SK-N-SH (cell line): Measurements from ENCODE around the gene STARD10. TPM values are rescaled to one million over a fixed set of nuclear protein-coding genes. Genes with fewer than 3 reads are reported as not detected.

Source experiments
- CTCF ChIA-PET: fragments of 300-600, 350-600 bp; formaldehyde crosslinking; extraction: SDS; loops from one replicate; lab custom pipeline; 2021; lab: Yijun Ruan, JAX
- POLR2A ChIA-PET: fragments of 350-600 bp; sonication (Branson Sonifier 250); formaldehyde crosslinking; extraction: SDS; loops from one replicate; lab custom pipeline; 2020; ENCODE audit warnings: antibody characterized with exemption, inconsistent platforms; lab: Yijun Ruan, JAX
- DNase-seq: peaks from one replicate; pipeline ENCODE4 v3.0.0; 2012
- H2AFZ ChIP-seq: fragments of 200-600 bp; sonication (generic); 2 replicates; pipeline ENCODE4 v1.8.1; 2016; ENCODE audit warnings: antibody characterized with exemption, mild to moderate bottlenecking, low read depth
- H3F3A ChIP-seq: fragments of 200-600 bp; sonication (generic); replicated peaks from 2 replicates; pipeline ENCODE3; 2016; ENCODE audit warnings: antibody characterized with exemption, mild to moderate bottlenecking; ENCODE audit not compliant: insufficient read depth
- H3K27ac ChIP-seq, 2 experiments: fragments of 200-500 bp in 1 of 2; fragments of 200-600 bp in 1 of 2; sonication (Bioruptor generic) in 1 of 2; sonication (generic), shearing (Covaris generic) in 1 of 2; 2 replicates each; pipeline versions ENCODE4 v1.5.1 to v1.6.1; 2014 to 2016; ENCODE audit warnings: low read depth in 2 of 2, inconsistent platforms in 1 of 2, low read length in 1 of 2, mild to moderate bottlenecking in 1 of 2, mixed read lengths in 1 of 2
- H3K27me3 ChIP-seq: fragments of 200-600 bp; sonication (generic), shearing (Covaris generic); 2 replicates; pipeline ENCODE4 v1.6.1; 2016; ENCODE audit warnings: mixed run types; ENCODE audit not compliant: insufficient read depth
- H3K36me3 ChIP-seq, 2 experiments: fragments of 200-500 bp in 1 of 2; fragments of 200-600 bp in 1 of 2; sonication (Bioruptor generic) in 1 of 2; sonication (generic) in 1 of 2; replicated peaks in 1 of 2; 2 replicates each; pipeline versions ENCODE3 to v1.5.1; 2014 to 2016; ENCODE audit warnings: low read length in 1 of 2, mild to moderate bottlenecking in 1 of 2; ENCODE audit not compliant: insufficient read depth in 2 of 2, control insufficient read depth in 1 of 2
- H3K4me1 ChIP-seq, 2 experiments: fragments of 200-500 bp in 1 of 2; fragments of 200-600 bp in 1 of 2; sonication (Bioruptor generic) in 1 of 2; sonication (generic), shearing (Covaris generic) in 1 of 2; 2 replicates each; pipeline versions ENCODE4 v1.5.1 to v1.6.1; 2014 to 2016; ENCODE audit warnings: low read depth in 1 of 2, low read length in 1 of 2, mixed run types in 1 of 2; ENCODE audit not compliant: insufficient read depth in 2 of 2, control insufficient read depth in 1 of 2
- H3K4me2 ChIP-seq: fragments of 200-600 bp; sonication (generic), shearing (Covaris generic); 2 replicates; pipeline ENCODE4 v1.6.1; 2017; ENCODE audit warnings: mixed run types
- H3K4me3 ChIP-seq, 2 experiments: fragments of 200-500 bp in 1 of 2; fragments of 200-600 bp in 1 of 2; sonication (Bioruptor generic) in 1 of 2; sonication (generic), shearing (Covaris generic) in 1 of 2; 2 replicates each; pipeline versions ENCODE4 v1.5.1 to v1.8.1; 2014 to 2016; ENCODE audit warnings: low read depth in 2 of 2, inconsistent platforms in 1 of 2, low read length in 1 of 2, mild to moderate bottlenecking in 1 of 2, mixed read lengths in 1 of 2, moderate library complexity in 1 of 2
- H3K79me2 ChIP-seq: fragments of 200-600 bp; sonication (generic); 2 replicates; pipeline ENCODE4 v1.8.1; 2017; ENCODE audit warnings: mild to moderate bottlenecking; ENCODE audit not compliant: insufficient read depth
- H3K9ac ChIP-seq: fragments of 200-600 bp; sonication (generic); 2 replicates; pipeline ENCODE4 v1.6.1; 2017; ENCODE audit warnings: mixed run types
- H3K9me2 ChIP-seq: fragments of 200-600 bp; sonication (generic); 2 replicates; pipeline ENCODE4 v1.6.1; 2017; ENCODE audit warnings: mixed run types
- H3K9me3 ChIP-seq: fragments of 200-600 bp; sonication (generic); 2 replicates; pipeline ENCODE4 v1.6.1; 2017; ENCODE audit warnings: mixed run types, mild to moderate bottlenecking, moderate library complexity
- H4K20me1 ChIP-seq: fragments of 200-600 bp; sonication (generic); 2 replicates; pipeline ENCODE4 v1.6.1; 2017; ENCODE audit warnings: mild to moderate bottlenecking, mixed run types; ENCODE audit not compliant: insufficient read depth
- EZH2phosphoT487 ChIP-seq: fragments of 200-600 bp; sonication (generic); IDR thresholded peaks from 2 replicates; pipeline ENCODE4 v1.6.1; 2017; ENCODE audit warnings: low read depth, mixed run types, mild to moderate bottlenecking, antibody characterized with exemption, moderate library complexity, borderline replicate concordance
- FOSL2 ChIP-seq: IDR thresholded peaks from 2 replicates; pipeline ENCODE4 v1.4.0; 2012; ENCODE audit warnings: low read depth, mild to moderate bottlenecking, moderate library complexity, borderline replicate concordance
- FOXJ3 ChIP-seq: sonication (generic); formaldehyde crosslinking; IDR thresholded peaks from 2 replicates; pipeline ENCODE4 v1.5.1; 2020; ENCODE audit warnings: mild to moderate bottlenecking, missing genetic modification reagents
- FOXM1 ChIP-seq: IDR thresholded peaks from 2 replicates; pipeline ENCODE4 v1.4.0; 2012; ENCODE audit warnings: low read depth, mild to moderate bottlenecking
- GABPA ChIP-seq: IDR thresholded peaks from 2 replicates; pipeline ENCODE4 v1.4.0; 2012; ENCODE audit warnings: low read depth, mild to moderate bottlenecking
- IRF3 ChIP-seq: fragments of 150-350 bp; IDR thresholded peaks from 2 replicates; pipeline ENCODE4 v1.6.1; 2016; ENCODE audit warnings: mild to moderate bottlenecking, low read depth, low read length
- MEF2A ChIP-seq: IDR thresholded peaks from 2 replicates; pipeline ENCODE4 v1.4.0; 2012; ENCODE audit warnings: low read depth, borderline replicate concordance
- MXI1 ChIP-seq: IDR thresholded peaks from 2 replicates; pipeline ENCODE4 v1.6.1; 2012; ENCODE audit warnings: mild to moderate bottlenecking, low read depth, low read length, improper control_type of control experiment
- NRF1 ChIP-seq: IDR thresholded peaks from 2 replicates; pipeline ENCODE4 v1.6.1; 2012; ENCODE audit warnings: low read depth, mild to moderate bottlenecking, low read length
- POLR2AphosphoS5 ChIP-seq: IDR thresholded peaks from 2 replicates; pipeline ENCODE4 v1.6.1; 2012; ENCODE audit warnings: low read depth, low read length
- RAD21 ChIP-seq: IDR thresholded peaks from 2 replicates; pipeline ENCODE4 v1.6.1; 2012; ENCODE audit warnings: mild to moderate bottlenecking, low read length
- RFX5 ChIP-seq: IDR thresholded peaks from 2 replicates; pipeline ENCODE4 v1.6.1; 2012; ENCODE audit warnings: mild to moderate bottlenecking, improper control_type of control experiment, low read length
- SIN3A ChIP-seq: IDR thresholded peaks from 2 replicates; pipeline ENCODE4 v1.6.1; 2012; ENCODE audit warnings: low read depth, mild to moderate bottlenecking, low read length, moderate library complexity, borderline replicate concordance
- SMC3 ChIP-seq: IDR thresholded peaks from 2 replicates; pipeline ENCODE4 v1.6.1; 2012; ENCODE audit warnings: low read depth, low read length, improper control_type of control experiment
- TCF12 ChIP-seq: IDR thresholded peaks from 2 replicates; pipeline ENCODE4 v1.4.0; 2012
- USF2 ChIP-seq: fragments of 150-350 bp; IDR thresholded peaks from 2 replicates; pipeline ENCODE4 v1.6.1; 2017; ENCODE audit warnings: antibody characterized with exemption, low read length, low read depth, borderline replicate concordance
- WGBS: methylation state at CpG from one replicate; pipeline ENCODE4 v1.1.6; 2017; ENCODE audit warnings: low lambda C conversion rate; 5-methylcytosine and 5-hydroxymethylcytosine counted together
- polyA plus RNA-seq, 3 experiments: library from polyadenylated mRNA; depleted of rRNA; stranded (reverse); fragments of >200 nt; gene quantifications; 2 replicates each; pipeline ENCODE4 v1.2.3, GENCODE V29; 2012
- TF ChIP-seq, protein P1 (sequence below): IDR thresholded peaks from 2 replicates; pipeline ENCODE4 v1.4.0; 2012; ENCODE audit warnings: low read depth
- TF ChIP-seq, protein P2 (sequence below): IDR thresholded peaks from 2 replicates; pipeline ENCODE4 v1.4.0; 2012; ENCODE audit warnings: low read depth, borderline replicate concordance

The STARD10 gene
- polyA plus RNA-seq, 1 of the 3 experiments (the other 2 are of a cell fraction) = 47.7 TPM

GRCh38 chr11:72744474-72744873 is 49.4 kb downstream of the STARD10 start:
- no peaks in the 10 kb centered on the region for H3K36me3 ChIP-seq
- no peaks in the 10 kb centered on the region for H3K9me3 ChIP-seq
- peaks cover 0 to 69% of the 10 kb centered on the region in 2 experiments; a peak in 2 of 4 replicates for H3K4me1 ChIP-seq
- no peak overlapping the region for H3K4me3 ChIP-seq
- no peaks in the 10 kb centered on the region for H3F3A ChIP-seq
- no peak for TF ChIP-seq MEF2A
- TF ChIP-seq FOXM1 = no peak
- TF ChIP-seq USF2 = no peak
- TF ChIP-seq, protein P1, sequence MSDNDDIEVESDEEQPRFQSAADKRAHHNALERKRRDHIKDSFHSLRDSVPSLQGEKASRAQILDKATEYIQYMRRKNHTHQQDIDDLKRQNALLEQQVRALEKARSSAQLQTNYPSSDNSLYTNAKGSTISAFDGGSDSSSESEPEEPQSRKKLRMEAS = no peak
- no peak for TF ChIP-seq FOXJ3 (CRISPR knock-in tag)
- TF ChIP-seq SIN3A = no peak
- TF ChIP-seq GABPA = no peak
- TF ChIP-seq, protein P2, sequence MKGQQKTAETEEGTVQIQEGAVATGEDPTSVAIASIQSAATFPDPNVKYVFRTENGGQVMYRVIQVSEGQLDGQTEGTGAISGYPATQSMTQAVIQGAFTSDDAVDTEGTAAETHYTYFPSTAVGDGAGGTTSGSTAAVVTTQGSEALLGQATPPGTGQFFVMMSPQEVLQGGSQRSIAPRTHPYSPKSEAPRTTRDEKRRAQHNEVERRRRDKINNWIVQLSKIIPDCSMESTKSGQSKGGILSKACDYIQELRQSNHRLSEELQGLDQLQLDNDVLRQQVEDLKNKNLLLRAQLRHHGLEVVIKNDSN = no peak
- no peak for TF ChIP-seq MXI1
- TF ChIP-seq RAD21 = no peak
- TF ChIP-seq IRF3 = no peak
- no peak for TF ChIP-seq NRF1
- DNase-seq = no peak
- no peak overlapping the region for H2AFZ ChIP-seq
- H3K27ac ChIP-seq = no peak overlapping the region
- H3K9ac ChIP-seq = no peak overlapping the region
- H3K4me2 ChIP-seq = no peak overlapping the region
- H3K27me3 ChIP-seq = no peaks in the 10 kb centered on the region
- peaks cover 18% of the 10 kb centered on the region; the same call in 1 of the 2 replicates for H3K79me2 ChIP-seq
- ChIA-PET CTCF (interaction anchor here (4.0 kb wide), 1 partner anchor 19 kb away, joined by 20 read pairs; no protein-coding TSS in a partner anchor), POLR2A (no interaction called here)
- WGBS = 57% methylated on average over 3 of the region's 6 CpGs
- no peaks in the 10 kb centered on the region; the same call in 1 of the 2 replicates for H4K20me1 ChIP-seq
- no peaks in the 10 kb centered on the region for H3K9me2 ChIP-seq

DNA sequence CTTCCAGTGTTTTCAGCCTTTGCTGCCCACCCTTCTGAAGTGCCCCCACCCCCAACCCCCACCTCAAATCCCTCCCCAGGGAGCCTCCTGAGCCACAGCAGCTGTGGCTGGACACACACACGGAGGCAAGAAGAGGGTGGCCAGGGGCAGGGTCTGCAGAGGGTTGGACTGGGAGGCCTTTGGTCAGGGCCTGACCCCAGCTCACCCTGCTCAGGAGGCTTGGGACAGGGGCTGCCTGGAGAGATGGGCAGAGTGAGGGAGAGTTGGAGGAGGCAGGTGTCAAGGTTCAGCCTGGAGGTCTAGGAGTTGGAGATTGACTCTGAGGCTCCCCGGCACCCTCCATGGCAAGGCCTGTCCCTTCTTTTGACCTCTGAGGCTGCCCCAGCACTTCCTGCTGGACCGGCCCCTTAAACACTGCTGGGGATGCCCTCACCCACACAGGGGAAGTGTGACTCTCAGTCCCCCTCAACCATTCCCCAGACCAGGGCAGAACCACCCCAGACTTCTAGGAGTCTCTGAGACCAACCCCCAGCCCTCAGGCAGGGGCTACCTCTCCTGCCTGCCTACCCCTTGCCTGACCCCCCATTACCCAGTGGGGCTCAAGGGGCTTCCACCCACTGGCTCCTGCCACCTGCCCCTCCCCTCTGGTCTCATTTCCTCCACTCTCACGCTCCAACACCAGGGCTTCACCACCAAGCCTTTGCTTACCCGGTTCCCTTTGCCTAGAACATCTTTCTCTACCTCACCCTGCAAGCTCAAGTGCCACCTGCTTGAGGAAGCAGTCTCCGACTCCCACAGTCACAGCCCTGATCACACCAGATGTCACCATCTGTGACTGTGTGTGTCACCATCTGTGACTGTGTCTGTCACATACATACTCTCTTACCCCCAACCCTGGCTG is 50.3 kb downstream of the STARD10 start:
- no peak for DNase-seq
- Histone ChIP-seq H4K20me1 (no peaks in the 10 kb centered on the region; the same call in 1 of the 2 replicates), H3K4me3 (no peak overlapping the region), H3K27ac (no peak overlapping the region; a peak in 1 of 4 replicates), H3K27me3 (no peaks in the 10 kb centered on the region), H3K9me3 (no peaks in the 10 kb centered on the region), H3K79me2 (peaks cover 26% of the 10 kb centered on the region; the same call in 1 of the 2 replicates), H3K9me2 (no peaks in the 10 kb centered on the region), H3F3A (no peaks in the 10 kb centered on the region), H2AFZ (no peak overlapping the region), H3K4me1 (peaks cover 0 to 69% of the 10 kb centered on the region in 2 experiments; a peak in 2 of 4 replicates), H3K4me2 (no peak overlapping the region), H3K9ac (no peak overlapping the region), H3K36me3 (no peaks in the 10 kb centered on the region)
- POLR2A ChIA-PET = no interaction called here
- WGBS = 33% methylated on average over 3 of the region's 6 CpGs
- CTCF ChIA-PET = interaction anchor here (4.0 kb wide), 1 partner anchor 18 kb away, joined by 20 read pairs; no protein-coding TSS in a partner anchor
- TF ChIP-seq FOSL2 (no peak), IRF3 (no peak), EZH2phosphoT487 (no peak), TCF12 (no peak), SMC3 (no peak), RFX5 (no peak), POLR2AphosphoS5 (no peak), USF2 (no peak), GABPA (no peak)
